ENCODE results near the gene GALNT8. TPM values are rescaled to one million over a fixed set of nuclear protein-coding genes. Genes with fewer than 3 reads are reported as not detected.

The GALNT8 gene
- total and polyA plus RNA-seq, 2 of the 8 experiments (the other 6 are each of a cell fraction or from before 2014, with no cell fraction given), result 4.7 to 8.3 TPM

DNA sequence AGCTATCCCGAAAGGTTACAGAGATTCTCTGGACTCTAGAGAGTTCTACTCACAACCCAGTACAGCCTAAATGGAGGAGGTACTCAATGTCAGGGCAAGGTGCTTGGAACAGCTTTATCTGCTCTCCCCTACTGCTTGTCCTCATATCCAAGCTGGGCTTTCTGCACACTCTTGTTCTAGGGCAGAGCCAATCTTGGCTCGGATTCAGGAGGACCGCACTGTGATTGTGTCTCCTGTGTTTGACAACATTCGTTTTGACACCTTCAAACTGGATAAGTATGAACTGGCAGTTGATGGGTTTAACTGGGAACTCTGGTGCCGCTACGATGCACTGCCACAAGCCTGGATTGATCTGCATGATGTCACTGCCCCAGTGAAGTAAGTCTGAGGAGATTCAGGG lies 25.0 kb downstream of the GALNT8 start:
- no peak overlapping the region for H2BK5ac ChIP-seq (ENCODE audit: low read depth, low read length)
- H3K4me3 ChIP-seq (ENCODE audit: extremely low read depth in 1 of 4, insufficient read depth in 2 of 4, low read depth in 3 of 4, low read length in 4 of 4), result no peak overlapping the region
- no peak overlapping the region for H3K4me2 ChIP-seq (ENCODE audit: insufficient read depth in 1 of 2, low read depth in 2 of 2, low read length in 2 of 2)
- H4K20me1 ChIP-seq (replicated peaks in 1 of 2; ENCODE audit: control insufficient read depth in 1 of 2, insufficient read depth in 2 of 2, low read length in 2 of 2), result peaks cover 0 to 2% of the 10 kb centered on the region in 2 experiments
- no peak overlapping the region for H3K4ac ChIP-seq (replicated peaks; ENCODE audit: insufficient read length, low read depth, low read length)
- ChIA-PET CTCF (ENCODE audit: partially characterized antibody) (interaction anchor here (1.4 kb wide), 1 partner anchor 13 kb away, joined by 8 read pairs; no protein-coding TSS in a partner anchor), POLR2A (ENCODE audit: partially characterized antibody) (no interaction called here)
- no peak overlapping the region for H3K23ac ChIP-seq (ENCODE audit: insufficient read length)
- no peaks in the 10 kb centered on the region for H3K9me3 ChIP-seq (ENCODE audit: insufficient read depth in 2 of 2, low read depth in 1 of 2, low read length in 1 of 2)
- no peaks in the 10 kb centered on the region for H3K4me1 ChIP-seq (replicated peaks in 1 of 4; ENCODE audit: control insufficient read depth in 3 of 4, insufficient read depth in 4 of 4, low read length in 3 of 4)
- no peak overlapping the region; a peak in 1 of 7 replicates for H3K9ac ChIP-seq (replicated peaks in 1 of 4; ENCODE audit: extremely low read depth in 1 of 4, low read depth in 3 of 4, low read length in 3 of 4)
- H3K56ac ChIP-seq (replicated peaks; ENCODE audit: insufficient read length, low read depth, low read length), result no peak overlapping the region
- H2AFZ ChIP-seq (ENCODE audit: low read length), result no peak overlapping the region
- DNase-seq (ENCODE audit: low read depth in 1 of 2, low spot score in 2 of 2) (no peak), FAIRE-seq (no peak)
- no peak overlapping the region for H2BK120ac ChIP-seq (replicated peaks; ENCODE audit: low read depth, low read length)
- no peak overlapping the region for H3K18ac ChIP-seq (ENCODE audit: extremely low read depth, low read length)
- H3K27ac ChIP-seq (ENCODE audit: low read depth, low read length), result no peak overlapping the region
- H3K79me2 ChIP-seq (ENCODE audit: control insufficient read depth in 1 of 2, insufficient read depth in 2 of 2, low read length in 2 of 2), result no peaks in the 10 kb centered on the region
- H2BK12ac ChIP-seq (ENCODE audit: low read depth, low read length), result no peak overlapping the region
- 92% methylated on average over 6 of the region's 6 CpGs; no CpG with 5 or more reads in 1 of the 2 experiments for WGBS, 2 experiments (ENCODE audit: extremely low coverage in 1 of 2, insufficient coverage in 1 of 2, insufficient read length in 1 of 2, insufficient replicate concordance in 2 of 2, low coverage in 1 of 2, low lambda C conversion rate in 2 of 2, missing lambda C conversion rate in 1 of 2)
- H2BK15ac ChIP-seq (ENCODE audit: low read length), result no peak overlapping the region
- H2AK5ac ChIP-seq (ENCODE audit: low read depth, low read length), result no peak overlapping the region
- H3K79me1 ChIP-seq (ENCODE audit: low read depth, low read length), result no peaks in the 10 kb centered on the region
- no peak overlapping the region for H2BK20ac ChIP-seq (ENCODE audit: low read length)
- H4K91ac ChIP-seq (replicated peaks; ENCODE audit: insufficient read length, low read length), result no peak overlapping the region
- no peak overlapping the region for H3K14ac ChIP-seq (ENCODE audit: insufficient read length)
- no peak overlapping the region for H4K5ac ChIP-seq (ENCODE audit: insufficient read length, low read depth, low read length)
- peaks cover 0 to 3% (median 0%) of the 10 kb centered on the region in 4 experiments; a peak in 2 of 8 replicates for H3K36me3 ChIP-seq (ENCODE audit: control insufficient read depth in 2 of 4, insufficient read depth in 4 of 4, low read length in 3 of 4)
- no peak overlapping the region for H4K8ac ChIP-seq (ENCODE audit: extremely low read depth, insufficient read depth, low read length)
- no peak for TF ChIP-seq SRF (IDR thresholded peaks at IDR 0.05; ENCODE audit: low read depth, low read length)
- TF ChIP-seq MAFK (IDR thresholded peaks at IDR 0.05; ENCODE audit: low read depth, low read length), result no peak
- TF ChIP-seq SP4 (IDR thresholded peaks at IDR 0.05; ENCODE audit: low read length), result no peak
- TF ChIP-seq CTBP2 (IDR thresholded peaks at IDR 0.05; ENCODE audit: borderline replicate concordance, insufficient read depth, insufficient read length, low read length), result no peak
- TF ChIP-seq RBBP5 (IDR thresholded peaks at IDR 0.05; ENCODE audit: borderline replicate concordance, low read depth, low read length), result no peak
- TF ChIP-seq RXRA (IDR thresholded peaks at IDR 0.05; ENCODE audit: insufficient read depth, low read depth, low read length), result no peak
- TF ChIP-seq SUZ12 (IDR thresholded peaks at IDR 0.05; ENCODE audit: low read length), result no peak
- no peak for TF ChIP-seq NRF1 (IDR thresholded peaks at IDR 0.05; ENCODE audit: low read depth, low read length)
- TF ChIP-seq, protein P1, sequence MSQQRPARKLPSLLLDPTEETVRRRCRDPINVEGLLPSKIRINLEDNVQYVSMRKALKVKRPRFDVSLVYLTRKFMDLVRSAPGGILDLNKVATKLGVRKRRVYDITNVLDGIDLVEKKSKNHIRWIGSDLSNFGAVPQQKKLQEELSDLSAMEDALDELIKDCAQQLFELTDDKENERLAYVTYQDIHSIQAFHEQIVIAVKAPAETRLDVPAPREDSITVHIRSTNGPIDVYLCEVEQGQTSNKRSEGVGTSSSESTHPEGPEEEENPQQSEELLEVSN (IDR thresholded peaks at IDR 0.05), result no peak
- TF ChIP-seq CTCF (IDR thresholded peaks at IDR 0.05; ENCODE audit: control extremely low read depth in 1 of 3, insufficient read depth in 1 of 3, low read depth in 1 of 3, low read length in 3 of 3), result no peak
- TF ChIP-seq SAP30 (IDR thresholded peaks at IDR 0.05; ENCODE audit: insufficient read depth, insufficient replicate concordance, low read length), result no peak
- no peaks in the 10 kb centered on the region for H3K27me3 ChIP-seq (replicated peaks in 1 of 4; ENCODE audit: control insufficient read depth in 3 of 4, extremely low read depth in 1 of 4, insufficient read depth in 3 of 4, low read length in 3 of 4)
- no peaks in the 10 kb centered on the region; the same call in 1 of the 2 replicates for H3K23me2 ChIP-seq (ENCODE audit: low read depth, low read length)

Data from H1 (cell line).